ENCODE measurements around the gene LGALS8. TPM values are rescaled to one million over a fixed set of nuclear protein-coding genes. Genes with fewer than 3 reads are reported as not detected.

The LGALS8 gene
- total RNA-seq, 2 donors from 2014 or later: 67.8 to 126 TPM

DNA sequence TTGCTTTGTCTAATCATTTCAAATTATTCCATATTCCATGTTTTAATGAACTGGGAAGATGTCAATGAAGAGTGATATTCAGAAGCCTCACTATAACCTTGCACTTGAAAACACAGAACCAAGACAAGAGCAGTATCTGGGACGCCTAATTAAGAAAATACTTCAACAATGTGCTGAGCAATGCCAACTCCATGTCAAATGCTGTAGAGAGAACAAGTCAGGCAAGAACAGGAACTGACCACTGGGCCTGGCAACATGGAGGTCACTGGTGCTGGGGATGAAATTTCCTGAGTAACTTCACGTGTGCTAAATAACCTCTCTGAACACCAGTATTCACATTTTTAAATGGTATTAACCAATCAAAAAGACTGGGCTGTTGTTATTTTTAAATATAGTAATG, 57.7 kb downstream of the LGALS8 start:
- Histone ChIP-seq H3K36me3 (peaks cover 40% of the 10 kb centered on the region), H3K27ac (no peak overlapping the region), H3K27me3 (replicated peaks; ENCODE audit: insufficient read depth) (no peaks in the 10 kb centered on the region), H3K4me1 (ENCODE audit: control insufficient read depth in 1 of 2, low read depth in 2 of 2) (no peaks in the 10 kb centered on the region), H3K4me3 (no peak overlapping the region), H3K9me3 (no peaks in the 10 kb centered on the region)
- no peak for ATAC-seq (ENCODE audit: insufficient number of reproducible peaks, low FRiP score, low read depth)
- no peak for DNase-seq (ENCODE audit: low spot score)
- TF ChIP-seq, protein P1, sequence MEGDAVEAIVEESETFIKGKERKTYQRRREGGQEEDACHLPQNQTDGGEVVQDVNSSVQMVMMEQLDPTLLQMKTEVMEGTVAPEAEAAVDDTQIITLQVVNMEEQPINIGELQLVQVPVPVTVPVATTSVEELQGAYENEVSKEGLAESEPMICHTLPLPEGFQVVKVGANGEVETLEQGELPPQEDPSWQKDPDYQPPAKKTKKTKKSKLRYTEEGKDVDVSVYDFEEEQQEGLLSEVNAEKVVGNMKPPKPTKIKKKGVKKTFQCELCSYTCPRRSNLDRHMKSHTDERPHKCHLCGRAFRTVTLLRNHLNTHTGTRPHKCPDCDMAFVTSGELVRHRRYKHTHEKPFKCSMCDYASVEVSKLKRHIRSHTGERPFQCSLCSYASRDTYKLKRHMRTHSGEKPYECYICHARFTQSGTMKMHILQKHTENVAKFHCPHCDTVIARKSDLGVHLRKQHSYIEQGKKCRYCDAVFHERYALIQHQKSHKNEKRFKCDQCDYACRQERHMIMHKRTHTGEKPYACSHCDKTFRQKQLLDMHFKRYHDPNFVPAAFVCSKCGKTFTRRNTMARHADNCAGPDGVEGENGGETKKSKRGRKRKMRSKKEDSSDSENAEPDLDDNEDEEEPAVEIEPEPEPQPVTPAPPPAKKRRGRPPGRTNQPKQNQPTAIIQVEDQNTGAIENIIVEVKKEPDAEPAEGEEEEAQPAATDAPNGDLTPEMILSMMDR (IDR thresholded peaks at IDR 0.05): no peak

DNA sequence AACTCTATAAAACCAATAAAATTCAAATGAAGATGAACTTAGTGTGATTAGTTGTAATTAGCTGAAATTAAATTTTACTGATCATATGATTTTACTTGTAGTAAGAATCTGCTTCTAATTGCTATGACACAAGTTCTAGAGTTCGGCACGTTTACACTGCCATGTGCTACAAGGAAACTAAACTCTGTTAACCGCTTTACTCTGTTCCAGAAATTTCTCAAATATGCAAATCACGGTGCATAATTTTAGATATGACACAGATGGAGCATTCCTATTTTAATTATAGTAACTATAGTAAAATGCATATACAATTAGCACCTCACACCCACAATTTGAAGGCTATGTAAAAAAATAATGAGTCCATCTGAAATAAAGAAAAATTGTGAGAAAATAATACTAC, 65.7 kb downstream of the LGALS8 start:
- TF ChIP-seq, protein P1 (IDR thresholded peaks at IDR 0.05): no peak

DNA sequence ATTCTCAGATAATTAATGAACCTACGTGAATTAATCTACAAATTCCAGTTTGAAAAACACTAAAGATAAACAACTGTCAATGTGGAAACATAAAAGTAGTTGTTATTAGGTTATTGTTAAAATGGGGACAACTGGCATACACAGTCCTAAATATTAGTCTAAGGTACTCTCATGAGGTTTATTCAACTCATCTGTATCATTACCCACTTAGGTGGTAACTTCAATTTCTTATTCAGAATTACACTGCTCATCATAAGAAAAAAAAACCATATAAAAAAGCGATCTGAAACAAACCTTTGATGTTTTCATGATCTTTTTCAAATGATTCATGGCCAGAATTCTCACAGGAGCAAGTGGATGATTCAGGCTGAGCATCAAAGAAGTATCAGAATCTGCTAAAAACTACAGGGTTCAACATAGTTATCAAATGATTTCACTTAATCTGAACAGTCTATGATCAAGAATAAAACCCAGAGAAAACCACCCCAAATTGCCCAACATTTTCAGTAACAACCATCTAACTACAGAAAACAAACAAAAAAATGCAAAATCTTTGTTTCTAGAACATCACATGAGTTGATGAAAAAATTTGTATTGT, 66.9 kb downstream of the LGALS8 start:
- no peak for DNase-seq (ENCODE audit: low spot score)
- Histone ChIP-seq H3K27me3 (replicated peaks; ENCODE audit: insufficient read depth) (no peaks in the 10 kb centered on the region), H3K9me3 (no peaks in the 10 kb centered on the region), H3K27ac (no peak overlapping the region), H3K4me1 (ENCODE audit: control insufficient read depth in 1 of 2, low read depth in 2 of 2) (no peaks in the 10 kb centered on the region), H3K4me3 (no peak overlapping the region), H3K36me3 (peaks cover 30% of the 10 kb centered on the region)
- TF ChIP-seq, protein P1 (IDR thresholded peaks at IDR 0.05): no peak
- no peak for ATAC-seq (ENCODE audit: insufficient number of reproducible peaks, low FRiP score, low read depth)

More for the DNA sequence above, 65.7 kb downstream of the LGALS8 start:
- Histone ChIP-seq H3K27ac (no peak overlapping the region), H3K4me3 (no peak overlapping the region), H3K27me3 (replicated peaks; ENCODE audit: insufficient read depth) (no peaks in the 10 kb centered on the region), H3K36me3 (peaks cover 31% of the 10 kb centered on the region), H3K4me1 (ENCODE audit: control insufficient read depth in 1 of 2, low read depth in 2 of 2) (no peaks in the 10 kb centered on the region), H3K9me3 (no peaks in the 10 kb centered on the region)
- ATAC-seq (ENCODE audit: insufficient number of reproducible peaks, low FRiP score, low read depth): no peak
- DNase-seq (ENCODE audit: low spot score): no peak

DNA sequence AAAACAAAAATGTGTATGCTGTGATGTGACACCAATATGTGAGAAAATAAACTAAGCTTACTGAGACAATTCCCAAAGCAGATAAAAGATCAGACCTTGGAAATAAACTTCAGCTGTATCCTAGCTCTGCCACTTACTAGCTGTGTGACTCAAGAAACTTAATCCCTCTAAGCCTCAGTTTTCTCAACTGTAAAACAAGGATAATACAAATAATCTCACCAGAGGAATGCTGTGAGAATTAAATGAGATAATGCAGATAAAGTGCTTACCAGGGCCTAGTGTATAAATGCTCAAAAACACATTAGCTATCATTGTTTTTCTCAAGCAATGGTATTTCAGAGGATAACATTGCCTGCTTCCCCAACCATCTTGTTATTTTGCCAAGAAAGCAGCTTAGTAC, 78.4 kb downstream of the LGALS8 start:
- no peaks in the 10 kb centered on the region for H3K9me3 ChIP-seq
- H3K4me3 ChIP-seq: no peak overlapping the region
- peaks cover 2% of the 10 kb centered on the region for H3K36me3 ChIP-seq
- ATAC-seq (ENCODE audit: insufficient number of reproducible peaks, low FRiP score, low read depth): no peak
- no peaks in the 10 kb centered on the region for H3K27me3 ChIP-seq (replicated peaks; ENCODE audit: insufficient read depth)
- H3K4me1 ChIP-seq (ENCODE audit: control insufficient read depth in 1 of 2, low read depth in 2 of 2): peaks cover 5 to 21% of the 10 kb centered on the region in 2 donors
- H3K27ac ChIP-seq: no peak overlapping the region
- TF ChIP-seq, protein P1 (IDR thresholded peaks at IDR 0.05): no peak
- DNase-seq (ENCODE audit: low spot score): no peak

Other genes with a start within 250 kb of the LGALS8 start
- 10 to 100 TPM; 20.8 to 33.3 TPM for gene ERO1B, start 242.0 kb upstream of the LGALS8 start, total RNA-seq
- 1 to 10 TPM in 1 of 2 donors, not detected in 1; 2.8 TPM for gene EDARADD, start 129.7 kb upstream of the LGALS8 start, total RNA-seq
- 10 to 100 TPM; 15.6 to 43.5 TPM for gene HEATR1, start 80.5 kb downstream of the LGALS8 start, total RNA-seq
- gene ACTN2, start 162.5 kb downstream of the LGALS8 start, total RNA-seq: 10 to 100 TPM; 32.2 to 52.9 TPM

All from thoracic aorta (tissue), 2 donors.